HG03108 (cell line): ENCODE data around the gene IL17A.

Source experiments
- ATAC-seq: cut with Tn5 transposase; IDR thresholded peaks from one replicate; pipeline ENCODE4 v1.9.1; 2021; ENCODE audit warnings: moderate library complexity; ENCODE audit not compliant: unreplicated experiment

The IL17A gene

DNA sequence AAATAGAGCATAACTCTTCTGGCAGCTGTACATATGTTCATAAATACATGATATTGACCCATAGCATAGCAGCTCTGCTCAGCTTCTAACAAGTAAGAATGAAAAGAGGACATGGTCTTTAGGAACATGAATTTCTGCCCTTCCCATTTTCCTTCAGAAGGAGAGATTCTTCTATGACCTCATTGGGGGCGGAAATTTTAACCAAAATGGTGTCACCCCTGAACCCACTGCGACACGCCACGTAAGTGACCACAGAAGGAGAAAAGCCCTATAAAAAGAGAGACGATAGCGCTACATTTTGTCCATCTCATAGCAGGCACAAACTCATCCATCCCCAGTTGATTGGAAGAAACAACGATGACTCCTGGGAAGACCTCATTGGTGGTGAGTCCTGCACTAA is at the start of gene IL17A:
Gene IL17A (plus strand): TSS at position 301 of the 400 bp plus-strand sequence. CDS start 57 bp downstream, at position 358.
- no peak for ATAC-seq

DNA sequence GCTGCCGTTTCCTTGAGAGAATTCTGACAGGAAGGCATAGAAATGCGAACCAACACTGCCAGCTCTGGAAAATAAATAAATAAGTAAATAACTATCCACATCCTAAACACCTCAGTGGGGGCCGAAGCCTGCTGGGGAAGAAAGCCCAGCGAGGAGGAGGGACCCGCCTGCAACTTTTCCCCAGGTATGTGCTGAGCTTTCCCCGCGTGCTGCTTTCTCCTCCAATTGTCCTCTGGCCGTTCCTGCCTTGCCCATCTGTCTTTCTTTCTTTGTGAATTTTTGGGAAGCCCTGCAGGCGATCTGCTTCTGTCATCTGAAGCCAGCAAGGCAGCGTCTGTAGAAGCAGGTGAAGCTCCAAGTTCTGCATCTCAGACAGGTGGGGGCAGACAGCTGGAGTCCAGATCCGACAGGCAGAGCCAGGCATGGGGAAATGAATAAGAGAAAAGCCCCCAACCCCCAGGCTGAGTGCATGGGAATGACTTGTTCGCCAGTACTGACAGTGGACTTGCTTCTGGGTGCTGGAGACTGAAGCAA is 49.2 kb upstream of the IL17A start:
- no peak for ATAC-seq

DNA sequence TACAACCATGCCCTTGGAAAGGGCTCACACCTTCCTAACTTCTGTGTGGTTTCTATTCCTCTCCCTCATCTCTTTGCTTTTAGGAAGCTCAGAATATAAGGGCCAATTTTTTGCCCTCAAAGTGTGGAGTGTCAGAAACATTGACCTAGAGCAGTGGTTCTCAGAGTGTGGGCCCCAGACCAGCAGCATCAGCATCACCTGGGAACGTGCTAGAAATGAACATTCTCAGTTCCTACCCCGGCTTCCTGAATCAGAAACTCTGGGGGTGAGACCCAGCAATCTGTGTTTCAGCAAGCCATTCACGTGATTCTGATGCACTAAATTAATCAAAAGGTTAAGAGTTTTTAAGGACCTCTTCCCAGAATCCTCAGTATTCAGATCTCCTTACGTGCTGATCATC is 47.9 kb upstream of the IL17A start:
- ATAC-seq: no peak

DNA sequence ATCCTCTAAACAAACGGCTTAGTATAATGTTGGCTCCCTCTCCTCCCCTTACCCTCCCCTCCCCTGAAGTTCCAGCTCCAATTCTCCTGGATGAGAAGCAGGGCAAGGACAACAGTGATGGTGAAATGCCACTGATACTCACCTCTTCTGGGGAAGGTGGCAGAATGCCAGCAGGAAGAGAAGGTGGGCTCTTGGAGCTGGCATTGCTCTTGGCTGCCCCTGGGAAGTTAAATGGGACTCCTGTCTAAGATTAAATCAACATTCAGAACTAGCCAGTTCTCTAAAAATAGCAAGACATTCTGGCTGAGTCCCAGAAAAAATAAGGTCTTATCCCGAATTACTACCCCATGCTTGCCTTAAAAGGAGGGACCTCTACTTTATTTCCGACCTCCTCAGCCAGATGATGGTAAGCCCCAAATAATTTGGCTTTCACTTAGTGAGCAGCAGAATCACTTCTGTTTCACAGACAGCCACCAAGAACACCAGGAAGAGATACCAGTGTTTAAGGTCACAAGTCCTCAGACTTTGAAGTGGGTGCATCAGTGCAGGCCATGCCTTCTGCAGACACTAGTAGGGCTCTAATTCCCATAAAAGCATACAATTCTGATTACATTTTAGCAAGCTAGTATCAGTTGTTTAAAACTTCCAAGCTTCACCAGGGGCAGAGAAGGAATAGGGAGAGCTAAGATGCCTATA is 46.0 kb upstream of the IL17A start:
- no peak for ATAC-seq

GRCh38 chr6:52141596-52141995 is 44.6 kb upstream of the IL17A start:
- ATAC-seq: no peak

DNA sequence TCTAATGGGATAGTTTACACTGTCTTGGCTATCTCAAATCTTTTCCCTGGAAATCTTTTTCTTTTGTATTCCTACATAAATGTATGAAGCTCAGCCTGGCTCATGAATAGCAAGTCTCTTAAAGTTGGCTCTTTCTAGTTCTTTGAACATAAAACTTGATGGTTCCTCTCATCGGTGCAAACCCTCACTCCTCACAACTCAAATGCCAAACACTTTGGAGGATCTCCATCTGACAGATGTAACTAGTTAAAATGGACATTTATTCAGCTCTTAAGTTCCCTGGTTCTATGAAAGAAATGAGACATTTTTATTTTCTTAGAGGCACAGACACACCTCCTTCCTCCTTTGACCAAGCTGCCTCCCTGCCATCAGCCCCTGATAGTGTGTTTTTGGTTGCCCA is 43.6 kb upstream of the IL17A start:
- ATAC-seq: no peak

GRCh38 chr6:52143551-52143950 is 42.6 kb upstream of the IL17A start:
- no peak for ATAC-seq

GRCh38 chr6:52144196-52145076 is 41.7 kb upstream of the IL17A start:
- no peak for ATAC-seq

- ATAC-seq: no peak
Observed at GRCh38 chr6:52146851-52147445, 39.2 kb upstream of the IL17A start.

- ATAC-seq: no peak
Observed at GRCh38 chr6:52149076-52149475, 37.1 kb upstream of the IL17A start.

DNA sequence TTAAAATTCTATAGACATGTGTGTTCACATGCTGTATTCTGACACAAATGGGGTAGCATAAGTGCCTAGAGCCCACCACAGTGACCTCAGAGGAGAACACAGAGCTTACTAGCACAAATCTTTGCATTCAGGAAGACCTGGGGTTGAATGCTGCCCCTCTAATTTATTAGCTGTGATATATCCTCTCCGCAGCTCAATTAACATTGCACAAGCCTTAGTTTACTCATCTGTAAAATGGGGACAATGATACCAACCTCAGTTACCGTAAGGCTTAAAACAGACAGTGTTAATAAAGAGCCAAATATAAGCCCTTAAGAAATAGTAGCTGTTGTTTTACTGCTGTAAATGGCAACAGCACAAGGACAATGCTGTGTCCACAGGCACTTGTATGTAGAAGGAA is 36.2 kb upstream of the IL17A start:
- ATAC-seq: no peak

- ATAC-seq: no peak
Observed at GRCh38 chr6:52152070-52152423, 34.1 kb upstream of the IL17A start.

DNA sequence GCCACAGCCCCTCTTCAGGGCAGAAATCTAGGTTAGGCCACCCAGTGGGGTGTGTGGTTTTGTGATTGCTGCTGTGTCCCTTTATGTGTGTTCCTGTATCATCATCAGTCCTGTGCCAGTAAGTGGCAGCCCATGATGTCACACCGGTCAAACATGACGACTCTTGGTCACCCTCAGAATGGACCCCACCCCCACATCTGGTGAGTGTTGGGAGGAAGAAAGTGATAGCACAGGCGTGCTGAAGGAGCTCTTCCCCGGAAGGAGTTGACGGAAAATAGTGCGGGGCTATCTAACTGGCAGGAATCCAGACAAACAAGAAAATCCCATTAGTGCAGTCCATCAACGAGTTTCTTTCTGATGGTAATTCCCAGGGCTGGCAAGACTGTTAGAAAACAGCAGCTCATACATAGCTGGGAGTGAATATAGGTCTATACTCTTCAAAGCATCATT is 33.4 kb upstream of the IL17A start:
- ATAC-seq: no peak

- ATAC-seq: no peak
Observed at GRCh38 chr6:52154381-52154780, 31.8 kb upstream of the IL17A start.

- ATAC-seq: peak; percentile 92
Observed at GRCh38 chr6:52155791-52156576, 30.2 kb upstream of the IL17A start.

DNA sequence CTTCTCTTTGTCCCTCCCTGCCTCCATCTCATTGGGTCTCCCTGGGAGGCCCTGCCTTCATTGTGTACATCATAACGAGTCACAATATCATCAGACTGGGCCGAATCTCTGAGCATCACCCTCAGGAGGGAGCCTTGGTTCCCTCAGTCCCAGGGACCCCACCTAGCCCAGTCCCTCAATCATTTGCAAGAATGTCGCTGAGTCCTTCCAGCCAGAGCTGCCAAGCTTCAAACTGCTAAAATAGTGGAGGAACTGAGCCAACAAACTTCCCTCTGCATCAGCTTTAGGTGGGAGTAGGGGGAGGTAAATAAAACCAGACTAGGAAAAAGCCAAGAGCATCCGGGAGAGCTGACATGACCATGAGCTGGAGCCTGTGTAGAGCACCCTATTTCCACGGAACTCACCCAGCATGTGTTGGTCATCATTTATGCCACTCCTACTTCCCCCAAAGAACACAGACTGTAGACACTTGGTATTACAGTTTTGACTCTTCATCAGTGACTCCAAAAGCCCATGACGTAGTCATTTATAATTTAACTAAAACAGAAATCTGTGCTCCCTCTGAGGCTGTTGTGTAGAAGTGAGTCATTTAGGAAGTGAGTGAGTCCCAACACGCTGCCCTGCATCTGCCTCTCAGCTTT is 28.8 kb upstream of the IL17A start:
- peak; percentile 49 for ATAC-seq

DNA sequence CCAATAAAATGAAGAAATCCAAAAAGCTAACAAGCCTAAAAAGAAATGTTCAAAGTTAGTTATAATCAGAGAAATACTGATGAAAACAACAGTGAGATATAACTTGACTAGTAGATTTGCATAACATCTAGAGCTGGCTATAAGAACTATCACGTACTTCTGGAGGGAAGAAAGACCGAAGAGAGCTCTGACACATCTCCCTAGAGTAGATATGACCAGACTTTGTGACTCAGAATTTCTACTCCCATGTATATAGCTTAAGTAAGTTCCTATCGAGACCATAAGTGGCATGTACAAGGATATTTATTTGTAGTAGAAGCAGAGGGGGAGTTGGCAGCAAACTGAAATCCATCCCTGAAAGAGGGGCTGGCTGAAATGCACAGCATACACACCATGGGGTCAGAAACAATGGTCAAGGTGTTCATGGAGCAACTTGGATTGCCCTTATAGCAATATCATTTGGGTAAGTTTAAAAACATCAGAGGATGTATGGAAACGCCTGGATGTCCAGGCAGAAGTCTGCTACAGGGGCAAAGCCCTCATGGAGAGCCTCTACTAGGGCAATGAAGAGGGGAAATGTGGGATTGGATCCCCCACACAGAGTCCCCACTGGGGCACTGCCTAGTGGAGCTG is 25.6 kb upstream of the IL17A start:
- ATAC-seq: no peak

DNA sequence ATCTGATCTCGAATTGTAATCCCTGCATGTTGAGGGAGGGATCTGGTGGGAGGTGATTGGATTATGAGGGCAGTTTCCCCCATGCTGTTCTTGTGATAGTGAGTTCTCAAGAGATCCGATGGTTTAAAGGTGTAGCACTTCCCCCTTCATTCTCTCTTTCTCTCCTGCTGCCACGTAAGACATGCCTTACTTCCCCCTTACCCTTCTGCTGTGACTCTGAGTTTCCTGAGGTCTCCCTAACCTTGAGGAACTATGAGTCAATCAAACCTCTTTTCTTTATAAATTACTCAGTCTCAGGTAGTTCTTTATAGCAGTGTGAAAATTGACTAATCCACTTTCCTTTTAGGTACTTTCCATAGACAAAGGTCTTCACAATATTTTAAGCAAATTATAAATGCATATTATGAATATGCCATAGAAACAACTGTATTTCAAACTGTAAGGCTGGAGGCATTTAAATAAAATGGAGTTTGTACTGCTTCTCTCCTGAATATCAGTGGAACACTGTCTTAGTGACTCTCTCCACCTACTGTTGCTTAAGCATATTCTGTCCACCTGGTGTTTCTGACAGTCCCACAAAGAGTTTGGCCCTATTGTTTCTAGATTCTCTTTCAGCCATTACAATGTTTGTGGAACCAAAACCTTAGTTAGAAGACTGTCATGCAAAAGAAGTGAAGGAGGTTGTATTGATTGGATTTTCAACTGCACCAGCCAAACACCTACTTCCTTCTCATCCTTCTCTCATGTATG is 24.3 kb upstream of the IL17A start:
- no peak for ATAC-seq
